Right cardiac atrium (tissue), 5 donors: ENCODE results near the gene SEPTIN1. TPM values are rescaled to one million over a fixed set of nuclear protein-coding genes. Genes with fewer than 3 reads are reported as not detected.

Experiments
- ATAC-seq, 2 donors: fragments of 200-7000 bp; cut with Tn5 transposase; one replicate each; pipeline versions ENCODE4 v1.8.0 to v1.9.1; 2020; ENCODE audit warnings: moderate library complexity in 2 of 2, mild to moderate bottlenecking in 1 of 2
- DNase-seq, 3 donors: peaks; one replicate each; pipeline ENCODE4 v3.0.0-alpha.2; 2020
- H3K27ac ChIP-seq: one replicate; pipeline ENCODE4 v1.5.1; 2013; ENCODE audit warnings: mild to moderate bottlenecking, low read length, control low read depth, moderate library complexity
- H3K27me3 ChIP-seq: one replicate; pipeline ENCODE4 v1.6.1; 2013; ENCODE audit not compliant: control insufficient read depth, insufficient read depth
- H3K4me1 ChIP-seq: one replicate; pipeline ENCODE4 v1.6.1; 2013; ENCODE audit warnings: low read length; ENCODE audit not compliant: control insufficient read depth, insufficient read depth
- H3K4me3 ChIP-seq: one replicate; pipeline ENCODE4 v1.5.1; 2013; ENCODE audit warnings: low read length, control low read depth
- H3K9me3 ChIP-seq: one replicate; pipeline ENCODE4 v1.6.1; 2013; ENCODE audit warnings: low read length; ENCODE audit not compliant: control insufficient read depth
- WGBS: extraction: QIAGEN DNeasy Blood & Tissue Kit; methylation state at CpG from one replicate; pipeline ENCODE4 v1.1.7; 2013; 5-methylcytosine and 5-hydroxymethylcytosine counted together
- intact Hi-C, 4 donors: fragments of 100-400 bp; cut with DNase I; formaldehyde crosslinking; loops; one replicate each; pipeline versions ENCODE4 v1.11.0 to v1.14.0; 2022 to 2023
- polyA plus RNA-seq: library from polyadenylated mRNA; stranded (reverse); fragments of 200-250 nt; gene quantifications from one replicate; pipeline ENCODE4 v1.2.3, GENCODE V29; 2013
- total RNA-seq, 4 donors: library from RNA; stranded (reverse); fragmentation: NEBNext Ultra II Directional; extraction: Animal tissue kit (Norgen Biotek cat#: 25700); gene quantifications; one replicate each; pipeline ENCODE4 v1.2.1, GENCODE V29; 2021
- donor health status: healthy with polysubstance abuse.
- donor health status: DM: no; HTN: yes; CAD: no.
- donor health status: DM: no; HTN: no; CAD: no.
- donor health status: DM: no; HTN: yes; CAD: no; lungs with severe emphysema.
- donor health status: DM: yes; HTN: yes; CAD: no.

Gene SEPTIN1
- total and polyA plus RNA-seq, 5 donors, result 1.1 to 3.6 (median 1.8) TPM

GRCh38 chr16:30372038-30372712 lies 10.2 kb downstream of the SEPTIN1 start:
- intact Hi-C loops, result no loop called here
- peak in 1 of 3 donors; percentile 38 for DNase-seq
- no peak for ATAC-seq
- Histone ChIP-seq H3K27me3 (no peaks in the 10 kb centered on the region), H3K4me1 (peaks cover 10% of the 10 kb centered on the region), H3K9me3 (no peaks in the 10 kb centered on the region), H3K4me3 (no peak overlapping the region), H3K27ac (peak overlapping the region; percentile 90)
- 66% methylated on average over 6 of the region's 6 CpGs for WGBS

DNA sequence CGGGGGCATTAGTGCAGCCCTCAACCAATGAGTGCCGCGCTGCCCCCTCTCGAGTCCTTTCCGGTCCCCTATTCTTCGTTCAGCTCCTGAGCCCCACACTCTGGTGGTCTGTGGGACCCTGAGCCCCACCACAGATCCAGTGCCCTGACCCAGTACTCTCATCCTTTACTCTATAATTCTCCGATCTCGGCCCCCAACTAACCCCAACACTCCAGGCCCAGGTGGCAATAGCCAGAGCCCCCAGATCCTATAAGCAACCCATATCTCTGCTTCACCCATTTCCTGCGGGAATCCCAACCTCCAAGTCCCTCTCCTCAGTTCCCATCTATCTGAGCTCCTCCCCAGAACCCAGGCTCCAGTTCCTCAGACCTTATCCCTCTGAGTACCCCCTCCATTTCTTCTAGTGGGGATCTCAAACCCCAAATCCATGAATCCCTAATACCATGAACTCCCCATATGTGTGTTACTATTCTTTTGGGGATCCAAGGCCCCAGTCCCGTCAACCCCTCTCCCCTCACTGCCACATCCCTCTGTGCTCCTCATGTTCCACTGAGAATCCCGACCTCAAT lies 11.0 kb downstream of the SEPTIN1 start:
- 20% methylated on average over 11 of the region's 11 CpGs for WGBS
- Histone ChIP-seq H3K27me3 (no peaks in the 10 kb centered on the region), H3K4me1 (peaks cover 10% of the 10 kb centered on the region), H3K9me3 (no peaks in the 10 kb centered on the region), H3K27ac (peak overlapping the region; percentile 90), H3K4me3 (peak overlapping the region; percentile 30)
- intact Hi-C loops, result no loop called here
- no peak for DNase-seq
- no peak for ATAC-seq

DNA sequence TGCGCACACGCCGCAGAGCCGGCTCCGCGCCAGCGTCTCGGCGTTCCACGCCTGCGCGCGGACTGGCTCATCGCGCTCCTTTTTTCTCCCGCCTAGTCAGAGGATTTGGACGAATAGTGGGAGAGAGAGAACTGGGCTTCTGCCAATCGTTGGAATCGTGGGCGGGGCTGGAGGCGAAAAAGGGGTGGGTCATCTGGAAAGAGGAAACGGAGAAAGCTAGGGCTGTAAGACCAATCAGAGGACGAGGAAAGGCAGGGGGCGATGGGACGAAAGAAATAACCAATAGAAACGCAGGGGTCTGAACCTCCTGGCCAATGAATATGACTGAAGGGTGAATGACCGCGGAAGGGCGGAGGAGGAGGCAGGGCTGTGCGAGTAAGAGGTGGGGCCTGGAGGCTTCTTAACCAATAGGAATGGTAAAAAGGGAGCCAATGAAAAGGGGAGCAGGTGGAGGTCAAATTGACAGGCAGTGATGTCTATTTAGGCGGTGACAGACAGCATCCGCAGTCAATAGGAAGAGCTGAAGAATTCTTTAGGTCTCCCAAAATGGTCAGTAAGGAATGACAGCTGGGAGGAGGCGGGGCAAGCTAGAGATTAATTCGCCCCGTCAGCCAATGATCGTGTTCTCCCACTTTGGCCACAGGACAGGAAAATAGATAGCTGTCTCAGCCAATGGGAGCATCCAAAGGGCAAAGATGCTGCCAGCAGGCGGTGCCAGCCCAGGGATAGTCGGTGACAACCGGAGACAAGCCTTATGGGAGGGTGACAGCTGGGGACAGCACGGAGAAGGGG lies 11.7 kb downstream of the SEPTIN1 start, which contains the start of gene TBC1D10B:
TSS of gene TBC1D10B (minus strand) at position 39 of the 792 bp plus-strand sequence. CDS start 311 bp downstream, outside the sequence.
- Histone ChIP-seq H3K9me3 (no peaks in the 10 kb centered on the region), H3K27me3 (no peaks in the 10 kb centered on the region), H3K27ac (peak within 1 kb of the TSS; percentile 90), H3K4me1 (peaks cover 10% of the 10 kb centered on the region), H3K4me3 (peak within 1 kb of the TSS; percentile 98)
- intact Hi-C loops, result no loop called here
- under 1% methylated on average over 40 of the region's 40 CpGs for WGBS
- DNase-seq, result peak; percentile 96 to 98 (median 98)
- peak; percentile 95 for ATAC-seq

DNA sequence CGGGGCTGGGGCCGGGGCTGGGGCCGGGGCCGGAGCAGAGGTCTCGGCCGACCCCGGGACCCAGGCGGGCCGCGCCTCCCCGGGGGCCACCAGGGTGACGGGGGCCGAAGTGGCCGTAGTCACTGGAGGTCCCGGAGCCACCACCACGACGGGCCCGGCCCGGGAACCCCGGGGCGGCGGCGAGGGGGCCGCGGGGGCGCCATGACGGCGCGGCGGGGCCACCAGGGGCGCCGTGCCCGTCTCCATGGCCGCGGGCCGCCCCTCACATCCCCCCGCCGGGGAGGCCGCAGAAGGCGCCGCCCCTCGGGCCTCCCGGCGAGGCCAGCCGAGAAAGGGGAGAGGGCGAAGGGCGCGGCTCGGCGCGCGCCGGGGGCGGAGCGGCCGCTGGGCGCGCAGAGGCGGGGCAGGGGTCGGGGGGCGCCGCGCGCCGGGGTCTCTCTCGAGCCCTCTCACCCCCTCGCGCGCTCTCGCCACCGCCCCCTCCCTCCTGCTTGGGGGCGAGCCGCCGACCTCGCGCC lies 12.4 kb downstream of the SEPTIN1 start:
- no peak for DNase-seq
- intact Hi-C loops, result no loop called here
- Histone ChIP-seq H3K4me3 (peak overlapping the region; percentile 98), H3K4me1 (peaks cover 10% of the 10 kb centered on the region), H3K27ac (peak overlapping the region; percentile 53), H3K9me3 (no peaks in the 10 kb centered on the region), H3K27me3 (no peaks in the 10 kb centered on the region)
- 1% methylated on average over 75 of the region's 76 CpGs for WGBS
- ATAC-seq, result no peak

DNA sequence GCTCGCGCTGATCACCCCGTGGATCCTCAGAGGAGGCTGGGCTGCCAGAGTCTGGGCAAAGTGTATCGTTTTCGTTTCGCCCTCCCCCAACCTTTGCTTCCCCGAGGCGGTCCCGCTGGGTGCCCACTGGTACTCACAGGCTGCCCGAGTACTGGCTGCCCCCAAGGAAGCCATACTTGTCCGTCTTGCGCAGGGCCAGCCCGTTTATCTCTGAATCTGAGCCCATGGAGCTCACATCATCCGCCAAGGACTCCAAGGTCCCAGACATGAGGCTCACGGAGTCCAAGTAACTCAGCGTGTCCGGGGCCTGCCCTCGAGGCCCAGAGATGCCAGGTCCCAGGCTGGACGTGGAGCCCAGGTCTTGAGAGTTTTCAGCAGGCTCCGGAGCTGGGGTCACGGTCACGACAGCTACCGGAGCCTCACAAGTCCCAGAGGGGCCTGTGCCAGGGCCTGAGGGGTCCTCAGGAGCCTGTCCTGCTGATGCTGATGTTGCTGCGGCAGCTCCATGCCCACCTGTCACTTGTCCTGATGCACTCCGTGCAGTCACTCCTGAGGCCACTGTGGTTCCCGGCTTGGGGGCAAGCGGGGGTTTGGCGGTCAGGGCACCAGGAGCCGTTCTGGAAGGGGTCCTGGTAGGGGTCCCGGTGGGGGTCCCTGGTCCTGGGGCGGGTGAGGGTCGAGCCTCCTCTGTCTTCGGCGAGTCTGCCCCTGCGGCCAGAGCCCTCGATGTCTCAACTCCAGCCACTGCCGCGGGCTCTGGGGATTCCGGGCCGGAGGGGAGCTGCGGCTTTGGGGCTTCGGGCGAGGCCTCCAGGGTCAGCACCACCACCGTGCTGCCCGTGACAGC lies 13.0 kb downstream of the SEPTIN1 start:
- Histone ChIP-seq H3K4me3 (peak overlapping the region; percentile 98), H3K9me3 (no peaks in the 10 kb centered on the region), H3K27ac (peak overlapping the region; percentile 53), H3K4me1 (peaks cover 10% of the 10 kb centered on the region), H3K27me3 (no peaks in the 10 kb centered on the region)
- intact Hi-C loops, result no loop called here
- under 1% methylated on average over 45 of the region's 45 CpGs for WGBS
- DNase-seq (peak in 2 of 3 donors; percentile 68 to 73), ATAC-seq (no peak)

GRCh38 chr16:30368792-30369090 lies 13.6 kb downstream of the SEPTIN1 start:
- Histone ChIP-seq H3K4me3 (peak overlapping the region; percentile 98), H3K4me1 (peaks cover 10% of the 10 kb centered on the region), H3K27ac (peak overlapping the region; percentile 53), H3K9me3 (no peaks in the 10 kb centered on the region), H3K27me3 (no peaks in the 10 kb centered on the region)
- intact Hi-C loops, result no loop called here
- WGBS, result 6% methylated on average over 4 of the region's 4 CpGs
- ATAC-seq (no peak), DNase-seq (no peak)

DNA sequence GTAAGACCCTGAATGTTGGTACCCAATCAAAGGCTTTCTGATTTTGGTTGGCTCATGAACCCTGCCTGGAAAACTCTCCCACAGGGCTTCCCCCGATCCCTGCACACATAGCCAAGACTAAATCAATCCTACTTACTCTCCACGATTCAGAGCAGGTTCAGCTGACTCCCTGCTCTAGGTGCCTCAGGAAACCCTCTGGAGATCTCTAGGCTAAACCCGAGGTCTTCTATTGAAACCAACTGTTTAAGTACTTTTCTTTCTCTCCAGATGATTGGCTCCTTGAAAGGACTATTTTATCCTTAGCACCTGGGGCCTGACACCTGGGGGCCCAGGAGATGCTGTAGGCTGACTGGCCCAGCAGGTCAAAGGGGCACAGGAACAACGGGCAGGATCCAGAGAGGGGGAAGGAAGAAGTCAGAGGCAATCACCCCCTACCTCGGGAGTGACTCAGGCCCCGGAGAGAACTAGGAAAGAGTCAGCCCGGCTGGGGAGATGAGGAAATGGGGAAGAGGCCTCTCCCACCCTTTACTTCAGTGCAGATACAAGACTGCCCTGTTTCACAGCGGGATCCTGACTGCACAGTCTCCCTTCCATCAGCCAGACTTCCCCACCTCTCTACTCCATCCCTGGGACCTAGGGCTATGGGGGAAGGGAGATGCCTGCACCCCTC lies 14.1 kb downstream of the SEPTIN1 start:
- peak overlapping the region; percentile 98 for H3K4me3 ChIP-seq
- intact Hi-C loops, result no loop called here
- H3K27me3 ChIP-seq, result no peaks in the 10 kb centered on the region
- DNase-seq (peak; percentile 45 to 61 (median 53)), ATAC-seq (no peak)
- H3K4me1 ChIP-seq, result peaks cover 10% of the 10 kb centered on the region
- WGBS, result 2% methylated on average over 8 of the region's 8 CpGs
- H3K27ac ChIP-seq, result peak overlapping the region; percentile 53
- no peaks in the 10 kb centered on the region for H3K9me3 ChIP-seq

- Histone ChIP-seq H3K27ac (peak overlapping the region; percentile 21), H3K4me3 (peak overlapping the region; percentile 98), H3K27me3 (no peaks in the 10 kb centered on the region), H3K4me1 (peaks cover 10% of the 10 kb centered on the region), H3K9me3 (no peaks in the 10 kb centered on the region)
- WGBS, result 63% methylated on average over 10 of the region's 10 CpGs
- DNase-seq, result peak in 1 of 3 donors; percentile 29
- intact Hi-C loops, result no loop called here
- no peak for ATAC-seq
Measured at GRCh38 chr16:30367349-30368009, 14.9 kb downstream of the SEPTIN1 start.

DNA sequence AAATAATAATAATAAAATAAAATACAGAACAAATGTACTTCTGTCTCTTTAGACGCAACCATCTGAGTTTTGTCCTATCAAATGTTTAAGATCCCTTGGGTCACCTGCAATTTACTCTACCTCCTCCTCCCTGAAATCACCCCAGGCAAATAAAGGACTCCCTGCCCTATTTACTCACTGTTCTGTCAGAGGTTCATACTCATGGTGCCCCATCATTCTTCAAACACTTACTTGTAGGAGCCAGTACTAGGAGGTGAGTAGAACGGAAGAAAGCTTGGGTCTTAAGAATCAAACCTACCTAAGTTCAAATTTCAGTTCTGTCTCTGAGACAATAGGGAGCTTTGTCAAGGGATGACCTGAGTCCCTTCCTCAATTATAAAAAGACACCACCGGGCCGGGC lies 15.8 kb downstream of the SEPTIN1 start:
- H3K4me1 ChIP-seq, result peaks cover 10% of the 10 kb centered on the region
- DNase-seq (no peak), ATAC-seq (no peak)
- 76% methylated on average over 4 of the region's 4 CpGs for WGBS
- H3K27ac ChIP-seq, result no peak overlapping the region
- H3K27me3 ChIP-seq, result no peaks in the 10 kb centered on the region
- intact Hi-C loops, result no loop called here
- no peak overlapping the region for H3K4me3 ChIP-seq
- H3K9me3 ChIP-seq, result no peaks in the 10 kb centered on the region

GRCh38 chr16:30365200-30365599 lies 17.2 kb downstream of the SEPTIN1 start:
- no peak for ATAC-seq
- no peaks in the 10 kb centered on the region for H3K9me3 ChIP-seq
- WGBS, result 69% methylated on average over 10 of the region's 10 CpGs
- H3K27ac ChIP-seq, result no peak overlapping the region
- H3K27me3 ChIP-seq, result no peaks in the 10 kb centered on the region
- H3K4me1 ChIP-seq, result peaks cover 6% of the 10 kb centered on the region
- no peak overlapping the region for H3K4me3 ChIP-seq
- intact Hi-C loops, result no loop called here
- peak in 1 of 3 donors; percentile 41 for DNase-seq
